ENCODE measurements around the gene KRTAP10-7.
"Not testable (repeated sequence)": the region's sequence is repeated elsewhere in the genome, so short reads cannot be mapped to it uniquely, and the experiment has no call there.

Gene KRTAP10-7

DNA sequence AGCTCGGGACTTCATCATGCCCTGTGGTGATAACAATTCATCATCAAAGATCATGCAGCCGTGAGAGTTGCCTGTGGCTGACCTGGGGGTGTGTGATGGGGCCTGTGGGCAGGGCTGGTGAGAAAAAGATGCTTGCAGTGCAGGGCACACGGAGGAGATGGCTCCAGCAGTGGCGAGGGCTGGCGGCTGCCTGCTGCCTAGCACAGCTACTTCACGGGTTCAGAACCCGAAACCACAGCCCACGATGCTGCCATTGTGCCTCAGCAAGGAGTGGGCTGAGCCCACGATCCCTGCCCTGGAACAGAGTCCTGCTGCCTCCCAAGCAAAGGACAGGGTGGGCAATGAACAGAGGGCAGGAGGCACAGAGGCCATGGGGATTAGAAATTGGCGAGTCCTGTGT, 25.9 kb downstream of the KRTAP10-7 start:
- H3K4me2 ChIP-seq = no peak overlapping the region
- no peak for TF ChIP-seq CTCF (conservative IDR thresholded peaks at IDR 0.05; ENCODE audit: low read depth, low read length)

DNA sequence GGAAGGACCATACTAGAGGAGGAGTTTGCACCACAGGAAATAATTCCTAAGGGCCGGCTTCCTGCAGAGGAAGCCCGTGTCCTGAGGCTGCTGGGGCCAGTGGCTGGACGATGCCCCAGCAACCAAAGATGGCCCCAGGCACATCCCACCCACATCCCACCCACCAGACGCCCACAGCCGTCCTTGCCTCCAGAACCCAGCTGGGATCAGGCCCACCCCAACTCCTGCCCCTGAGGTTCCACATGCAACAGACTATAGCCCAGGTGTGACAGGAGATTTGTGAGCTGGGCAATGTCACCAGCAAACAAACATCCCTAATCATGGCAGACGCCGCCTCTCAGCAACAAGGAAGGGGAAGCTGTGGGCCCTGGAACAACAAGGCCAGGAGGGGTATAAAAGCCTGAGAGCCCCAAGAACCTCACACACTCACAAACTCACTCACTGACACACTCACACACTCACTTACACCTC, 26.3 kb downstream of the KRTAP10-7 start, which contains the start of gene KRTAP10-9:
TSS of gene KRTAP10-9 (plus strand) at position 421 of the 471 bp plus-strand sequence. CDS start 79 bp downstream, outside the sequence.
- Histone ChIP-seq H3K4me2 (no peak within 1 kb of the TSS), H3K36me3 (ENCODE audit: insufficient read depth) (no peaks in the 10 kb centered on the region), H4K20me1 (ENCODE audit: insufficient read depth) (no peaks in the 10 kb centered on the region), H3K27me3 (ENCODE audit: insufficient read depth, low read depth) (peaks cover 12% of the 10 kb centered on the region), H3K9ac (no peak within 1 kb of the TSS), H2AFZ (ENCODE audit: low read depth) (no peak within 1 kb of the TSS), H3K4me3 (IDR thresholded peaks at IDR 0.05; ENCODE audit: insufficient read depth, low read depth, low read length) (no peak within 1 kb of the TSS), H3K79me2 (ENCODE audit: insufficient read depth, low read depth) (no peaks in the 10 kb centered on the region), H3K4me1 (ENCODE audit: low read depth, poor library complexity, severe bottlenecking) (no peaks in the 10 kb centered on the region), H3K27ac (no peak within 1 kb of the TSS)
- TF ChIP-seq CTCF (conservative IDR thresholded peaks at IDR 0.05; ENCODE audit: low read depth, low read length) = no peak

More for the DNA sequence above, 25.9 kb downstream of the KRTAP10-7 start:
- Histone ChIP-seq H3K27ac (no peak overlapping the region), H4K20me1 (ENCODE audit: insufficient read depth) (no peaks in the 10 kb centered on the region), H3K27me3 (ENCODE audit: insufficient read depth, low read depth) (peaks cover 14% of the 10 kb centered on the region), H3K9ac (no peak overlapping the region), H3K79me2 (ENCODE audit: insufficient read depth, low read depth) (no peaks in the 10 kb centered on the region), H3K4me1 (ENCODE audit: low read depth, poor library complexity, severe bottlenecking) (no peaks in the 10 kb centered on the region), H3K36me3 (ENCODE audit: insufficient read depth) (no peaks in the 10 kb centered on the region), H3K4me3 (IDR thresholded peaks at IDR 0.05; ENCODE audit: insufficient read depth, low read depth, low read length) (no peak overlapping the region), H2AFZ (ENCODE audit: low read depth) (no peak overlapping the region)

DNA sequence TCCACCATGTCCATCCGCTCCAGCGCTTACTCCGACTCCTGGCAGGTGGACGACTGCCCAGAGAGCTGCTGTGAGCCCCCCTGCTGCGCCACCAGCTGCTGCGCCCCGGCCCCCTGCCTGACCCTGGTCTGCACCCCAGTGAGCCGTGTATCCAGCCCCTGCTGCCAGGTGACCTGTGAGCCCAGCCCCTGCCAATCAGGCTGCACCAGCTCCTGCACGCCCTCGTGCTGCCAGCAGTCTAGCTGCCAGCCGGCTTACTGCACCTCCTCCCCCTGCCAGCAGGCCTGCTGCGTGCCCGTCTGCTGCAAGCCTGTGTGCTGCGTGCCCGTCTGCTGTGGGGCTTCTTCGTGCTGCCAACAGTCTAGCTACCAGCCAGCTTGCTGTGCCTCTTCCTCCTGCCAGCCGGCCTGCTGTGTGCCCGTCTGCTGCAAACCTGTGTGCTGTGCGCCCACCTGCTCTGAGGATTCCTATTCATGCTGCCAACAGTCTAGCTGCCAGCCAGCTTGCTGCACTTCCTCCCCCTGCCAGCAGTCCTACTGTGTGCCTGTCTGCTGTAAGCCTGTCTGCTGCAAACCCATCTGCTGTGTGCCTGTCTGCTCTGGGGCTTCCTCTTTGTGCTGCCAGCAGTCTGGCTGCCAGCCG, 26.9 kb downstream of the KRTAP10-7 start:
- H3K36me3 ChIP-seq (ENCODE audit: insufficient read depth); H3K27me3 ChIP-seq (ENCODE audit: insufficient read depth, low read depth); H3K9ac ChIP-seq; H3K27ac ChIP-seq; H3K4me2 ChIP-seq; H3K4me3 ChIP-seq (IDR thresholded peaks at IDR 0.05; ENCODE audit: insufficient read depth, low read depth, low read length); H3K4me1 ChIP-seq (ENCODE audit: low read depth, poor library complexity, severe bottlenecking); H3K79me2 ChIP-seq (ENCODE audit: insufficient read depth, low read depth); H2AFZ ChIP-seq (ENCODE audit: low read depth); H4K20me1 ChIP-seq (ENCODE audit: insufficient read depth): not testable (repeated sequence)

DNA sequence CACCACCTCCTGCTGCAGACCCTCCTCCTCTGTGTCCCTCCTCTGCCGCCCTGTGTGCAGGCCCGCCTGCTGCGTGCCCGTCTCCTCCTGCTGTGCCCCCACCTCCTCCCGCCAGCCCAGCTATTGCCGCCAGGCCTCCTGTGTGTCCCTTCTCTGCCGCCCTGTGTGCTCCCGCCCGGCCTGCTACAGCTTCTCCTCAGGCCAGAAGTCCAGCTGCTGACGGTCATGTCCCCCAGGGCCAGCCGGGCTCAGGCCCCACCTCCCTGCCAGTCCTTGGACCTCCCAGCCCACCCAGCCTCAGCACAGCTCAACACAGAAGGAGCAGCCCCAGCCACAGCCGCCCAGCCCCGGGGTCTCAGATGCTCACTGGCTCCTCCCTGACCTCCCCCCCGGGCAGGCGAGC, 27.4 kb downstream of the KRTAP10-7 start:
- H2AFZ ChIP-seq (ENCODE audit: low read depth); H3K27me3 ChIP-seq (ENCODE audit: insufficient read depth, low read depth); H3K79me2 ChIP-seq (ENCODE audit: insufficient read depth, low read depth); H3K36me3 ChIP-seq (ENCODE audit: insufficient read depth); H3K9ac ChIP-seq; H4K20me1 ChIP-seq (ENCODE audit: insufficient read depth); H3K4me2 ChIP-seq; H3K27ac ChIP-seq; H3K4me3 ChIP-seq (IDR thresholded peaks at IDR 0.05; ENCODE audit: insufficient read depth, low read depth, low read length); H3K4me1 ChIP-seq (ENCODE audit: low read depth, poor library complexity, severe bottlenecking): not testable (repeated sequence)

DNA sequence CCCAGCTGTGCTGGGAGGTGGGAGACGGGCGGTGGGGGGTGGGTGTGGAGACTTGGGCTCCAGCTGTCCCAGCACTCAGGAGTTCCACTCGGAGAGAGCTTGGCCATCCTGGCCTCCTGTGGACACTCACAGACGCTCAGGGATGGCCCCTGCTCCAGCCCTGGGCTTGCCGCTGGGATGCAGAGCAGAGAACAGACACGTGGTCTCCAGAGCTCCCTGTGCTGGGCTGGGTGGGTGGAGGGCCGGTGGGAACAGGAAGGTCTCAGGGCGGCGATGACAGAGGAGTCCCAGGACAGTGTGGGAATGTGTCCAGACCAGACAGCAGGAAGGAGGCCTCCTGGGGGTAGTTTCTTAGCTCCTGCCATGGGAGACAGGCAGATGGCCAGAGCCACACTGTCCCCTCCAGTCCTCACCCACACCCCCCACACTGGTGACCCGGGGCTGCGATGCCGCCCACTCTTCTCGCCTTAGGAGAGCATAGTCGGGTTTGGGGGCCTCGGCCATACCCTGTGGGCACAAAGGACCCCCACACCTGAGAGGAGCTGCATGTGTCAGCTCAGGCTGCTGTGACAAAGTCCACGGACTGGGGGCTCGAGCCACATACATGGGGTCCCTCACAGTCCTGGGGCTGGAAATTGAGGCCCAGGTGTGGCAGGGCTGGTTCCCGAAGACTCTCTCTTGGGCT, 28.5 kb downstream of the KRTAP10-7 start:
- no peak overlapping the region for H3K4me3 ChIP-seq (IDR thresholded peaks at IDR 0.05; ENCODE audit: insufficient read depth, low read depth, low read length)
- no peaks in the 10 kb centered on the region for H4K20me1 ChIP-seq (ENCODE audit: insufficient read depth)
- no peaks in the 10 kb centered on the region for H3K4me1 ChIP-seq (ENCODE audit: low read depth, poor library complexity, severe bottlenecking)
- no peak overlapping the region for H3K27ac ChIP-seq
- H3K27me3 ChIP-seq (ENCODE audit: insufficient read depth, low read depth) = peaks cover 10% of the 10 kb centered on the region
- H3K36me3 ChIP-seq (ENCODE audit: insufficient read depth) = no peaks in the 10 kb centered on the region
- TF ChIP-seq CTCF (conservative IDR thresholded peaks at IDR 0.05; ENCODE audit: low read depth, low read length) = no peak
- no peaks in the 10 kb centered on the region for H3K79me2 ChIP-seq (ENCODE audit: insufficient read depth, low read depth)
- no peak overlapping the region for H3K9ac ChIP-seq
- no peak overlapping the region for H3K4me2 ChIP-seq
- H2AFZ ChIP-seq (ENCODE audit: low read depth) = no peak overlapping the region
